Measurements from ENCODE around the gene CEP170.
"Not testable (repeated sequence)": the region's sequence is repeated elsewhere in the genome, so short reads cannot be mapped to it uniquely, and the experiment has no call there.

DNA sequence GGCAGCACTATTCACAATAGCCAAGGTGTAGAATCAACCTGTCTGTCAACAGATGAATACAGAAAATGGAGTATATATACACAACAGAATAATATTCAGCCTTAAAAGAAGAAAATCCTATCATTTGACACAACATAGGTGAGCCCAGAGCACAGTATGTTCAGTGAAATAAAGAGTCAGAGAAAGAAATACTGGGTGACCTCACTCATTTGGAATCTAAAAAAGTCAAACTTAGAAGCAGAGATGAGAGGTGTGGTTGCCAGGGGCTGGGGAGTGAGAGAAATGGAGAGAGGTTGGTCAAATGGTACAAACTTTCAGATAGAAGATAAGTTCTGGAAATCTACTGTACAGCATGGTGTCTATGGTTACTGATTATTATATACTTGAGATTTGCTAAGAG, 150.0 kb downstream of the CEP170 start:
- TF ChIP-seq CTCF, POLR2A (IDR thresholded peaks at IDR 0.05): not testable (repeated sequence)
